Natural killer cell (primary cell): ENCODE measurements around the gene MAST4. TPM values are rescaled to one million over a fixed set of nuclear protein-coding genes. Genes with fewer than 3 reads are reported as not detected.
"Not testable (repeated sequence)": the region's sequence is repeated elsewhere in the genome, so short reads cannot be mapped to it uniquely, and the experiment has no call there.

Experiments used
- ATAC-seq, 3 donors: fragments of 150-1000 bp in 2 of 3; fragments of 200-7000 bp in 1 of 3; cut with Tn5 transposase; 1 replicate in 1 of 3; 2 replicates in 2 of 3; pipeline ENCODE4 v1.10.0; 2021; ENCODE audit warnings: mild to moderate bottlenecking in 2 of 3, moderate library complexity in 2 of 3
- DNase-seq, 2 donors: peaks; one replicate each; pipeline versions ENCODE4 v3.0.0 to v3.0.0-alpha.2; 2013 to 2021; ENCODE audit warnings: mixed read lengths in 1 of 2
- H3K27ac ChIP-seq: one replicate; pipeline ENCODE4 v1.5.1; 2013; ENCODE audit warnings: mild to moderate bottlenecking, low read length
- H3K27me3 ChIP-seq: one replicate; pipeline ENCODE4 v1.6.1; 2013; ENCODE audit warnings: low read length; ENCODE audit not compliant: control insufficient read depth, insufficient read depth
- H3K36me3 ChIP-seq: one replicate; pipeline ENCODE4 v1.6.1; 2013; ENCODE audit warnings: low read length; ENCODE audit not compliant: control insufficient read depth, insufficient read depth
- H3K4me1 ChIP-seq: one replicate; pipeline ENCODE4 v1.6.1; 2013; ENCODE audit warnings: low read length; ENCODE audit not compliant: control insufficient read depth, insufficient read depth
- H3K4me3 ChIP-seq: one replicate; pipeline ENCODE4 v1.5.1; 2013; ENCODE audit warnings: low read length
- H3K9me3 ChIP-seq: one replicate; pipeline ENCODE4 v1.6.1; 2013; ENCODE audit warnings: low read length; ENCODE audit not compliant: control insufficient read depth, insufficient read depth
- H3K27ac Mint-ChIP-seq, 2 donors: one replicate each; pipeline ENCODE4 v1.8.0; 2022; ENCODE audit warnings: mild to moderate bottlenecking in 2 of 2, mixed read lengths in 2 of 2, moderate library complexity in 1 of 2
- H3K27me3 Mint-ChIP-seq, 2 donors: one replicate each; pipeline ENCODE4 v1.8.0; 2022; ENCODE audit warnings: low read depth in 2 of 2, mixed read lengths in 2 of 2
- H3K36me3 Mint-ChIP-seq: one replicate; pipeline ENCODE4 v1.8.0; 2022; ENCODE audit warnings: mixed read lengths
- H3K4me1 Mint-ChIP-seq, 2 donors: one replicate each; pipeline ENCODE4 v1.8.0; 2022; ENCODE audit warnings: mixed read lengths in 2 of 2
- H3K4me3 Mint-ChIP-seq: one replicate; pipeline ENCODE4 v1.8.0; 2022; ENCODE audit warnings: mild to moderate bottlenecking, moderate library complexity, mixed read lengths
- H3K9me3 Mint-ChIP-seq, 2 donors: one replicate each; pipeline ENCODE4 v1.8.0; 2022; ENCODE audit warnings: mixed read lengths in 2 of 2
- CTCF ChIP-seq: fragments of 200-600 bp; IDR thresholded peaks from one replicate; pipeline ENCODE4 v1.8.0; 2022; ENCODE audit warnings: antibody characterized with exemption
- WGBS: methylation state at CpG from one replicate; pipeline ENCODE4 v1.1.7; 2013; ENCODE audit warnings: missing lambda C conversion rate; ENCODE audit not compliant: insufficient coverage; 5-methylcytosine and 5-hydroxymethylcytosine counted together
- intact Hi-C: fragments of 100-400 bp; cut with micrococcal nuclease; formaldehyde crosslinking; loops from one replicate; pipeline ENCODE4 v1.14.2; 2022
- total RNA-seq, 4 donors: library from RNA; stranded (reverse); fragments of 120-200 nt in 1 of 4; gene quantifications; one replicate each; pipeline versions ENCODE4 v1.2.3 to v1.2.4, GENCODE V29; 2013 to 2022

Gene MAST4
- total RNA-seq, 3 donors from 2014 or later (not counting 1 experiment from before 2014, with no cell fraction given): 6.5 to 14.1 (median 12.7) TPM

GRCh38 chr5:67170767-67171166, 574.6 kb downstream of the MAST4 start:
- Histone ChIP-seq H3K36me3 (no peaks in the 10 kb centered on the region), H3K4me3 (no peak overlapping the region), H3K27me3 (no peaks in the 10 kb centered on the region), H3K9me3 (no peaks in the 10 kb centered on the region), H3K27ac (no peak overlapping the region), H3K4me1 (peaks cover 17% of the 10 kb centered on the region)
- H3K4me1 Mint-ChIP-seq: peaks cover 16 to 22% of the 10 kb centered on the region in 2 donors
- no peak for TF ChIP-seq CTCF
- 92% methylated on average over 3 of the region's 3 CpGs for WGBS
- peaks cover 0 to 3% of the 10 kb centered on the region in 2 donors for H3K9me3 Mint-ChIP-seq
- H3K4me3 Mint-ChIP-seq: no peak overlapping the region
- DNase-seq (no peak), ATAC-seq (no peak)
- no peaks in the 10 kb centered on the region for H3K27me3 Mint-ChIP-seq
- intact Hi-C loops: no loop called here
- no peak overlapping the region for H3K27ac Mint-ChIP-seq
- peaks cover 6% of the 10 kb centered on the region for H3K36me3 Mint-ChIP-seq

GRCh38 chr5:67173351-67173750, 577.2 kb downstream of the MAST4 start:
- DNase-seq, H3K27ac Mint-ChIP-seq, intact Hi-C loops, H3K4me3 ChIP-seq, H3K4me1 ChIP-seq, ATAC-seq, H3K36me3 ChIP-seq, H3K4me1 Mint-ChIP-seq, H3K27me3 ChIP-seq, H3K27ac ChIP-seq, H3K4me3 Mint-ChIP-seq, H3K27me3 Mint-ChIP-seq: not testable (repeated sequence)
- H3K36me3 Mint-ChIP-seq: peaks cover 23% of the 10 kb centered on the region
- no CpG with 5 or more reads among the region's 2 CpGs for WGBS
- peaks cover 0 to 11% of the 10 kb centered on the region in 2 donors for H3K9me3 Mint-ChIP-seq
- peaks cover 19% of the 10 kb centered on the region for H3K9me3 ChIP-seq

GRCh38 chr5:67173959-67174358, 577.8 kb downstream of the MAST4 start:
- no peaks in the 10 kb centered on the region for H3K27me3 Mint-ChIP-seq
- DNase-seq (no peak), ATAC-seq (no peak)
- intact Hi-C loops: no loop called here
- no peaks in the 10 kb centered on the region for H3K36me3 ChIP-seq
- H3K27me3 ChIP-seq: no peaks in the 10 kb centered on the region
- H3K36me3 Mint-ChIP-seq: peaks cover 23% of the 10 kb centered on the region
- H3K4me1 ChIP-seq: no peaks in the 10 kb centered on the region
- H3K9me3 ChIP-seq: peaks cover 19% of the 10 kb centered on the region
- no peak overlapping the region for H3K4me3 ChIP-seq
- no peak overlapping the region for H3K27ac Mint-ChIP-seq
- H3K4me1 Mint-ChIP-seq: peaks cover 0 to 7% of the 10 kb centered on the region in 2 donors
- no peak overlapping the region for H3K27ac ChIP-seq
- no peak overlapping the region for H3K4me3 Mint-ChIP-seq
- 83% methylated on average over 1 of the region's 1 CpG for WGBS
- TF ChIP-seq CTCF: no peak
- peaks cover 0 to 11% of the 10 kb centered on the region in 2 donors for H3K9me3 Mint-ChIP-seq

GRCh38 chr5:67176936-67177335, 580.7 kb downstream of the MAST4 start:
- H3K9me3 ChIP-seq: peaks cover 19% of the 10 kb centered on the region
- H3K4me3 ChIP-seq: no peak overlapping the region
- H3K27me3 ChIP-seq: no peaks in the 10 kb centered on the region
- no peak overlapping the region for H3K4me3 Mint-ChIP-seq
- no peak overlapping the region for H3K27ac ChIP-seq
- DNase-seq (no peak), ATAC-seq (no peak)
- H3K4me1 ChIP-seq: peaks cover 9% of the 10 kb centered on the region
- no peaks in the 10 kb centered on the region for H3K36me3 ChIP-seq
- peaks cover 23% of the 10 kb centered on the region for H3K36me3 Mint-ChIP-seq
- peaks cover 0 to 11% of the 10 kb centered on the region in 2 donors for H3K9me3 Mint-ChIP-seq
- no peak for TF ChIP-seq CTCF
- peak overlapping the region in 1 of 2 donors; percentile 34 for H3K27ac Mint-ChIP-seq
- H3K27me3 Mint-ChIP-seq: no peaks in the 10 kb centered on the region
- peaks cover 14 to 27% of the 10 kb centered on the region in 2 donors for H3K4me1 Mint-ChIP-seq
- intact Hi-C loops: no loop called here
